ENCODE data around the gene CACNG4.

The CACNG4 gene

DNA sequence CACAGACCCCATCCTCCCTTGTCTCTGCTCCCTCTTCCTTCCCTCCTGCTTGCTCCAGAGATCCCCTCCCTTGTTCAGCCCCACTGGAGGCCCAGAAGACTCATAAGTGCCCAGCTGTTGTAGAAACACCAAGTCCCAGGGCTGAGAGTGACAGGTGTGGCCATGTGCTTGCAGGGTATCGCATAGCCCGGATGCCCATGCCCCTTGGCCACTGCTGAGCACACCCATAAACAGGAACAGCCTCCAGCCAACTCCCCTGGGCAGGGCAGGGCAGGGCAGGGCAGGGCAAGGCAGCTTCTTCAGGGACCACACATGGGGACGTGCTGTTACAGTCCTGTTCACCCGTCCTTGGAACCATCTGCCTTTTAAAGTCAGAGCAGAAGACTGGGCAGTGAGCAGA, 81.9 kb downstream of the CACNG4 start:
- H3K27me3 ChIP-seq (ENCODE audit: control insufficient read depth in 1 of 2, insufficient read depth in 2 of 2, low read length in 2 of 2), result no peaks in the 10 kb centered on the region
- H3K4me3 ChIP-seq (ENCODE audit: low read depth in 1 of 2, low read length in 2 of 2), result no peak overlapping the region
- H3K4me1 ChIP-seq (ENCODE audit: control insufficient read depth in 1 of 2, insufficient read depth in 2 of 2, low read length in 2 of 2), result peaks cover 8 to 9% of the 10 kb centered on the region in 2 donors
- H3K9ac ChIP-seq (ENCODE audit: low read depth in 1 of 2, low read length in 2 of 2), result no peak overlapping the region
- no peak overlapping the region for H3K27ac ChIP-seq (ENCODE audit: low read depth, low read length)
- no peaks in the 10 kb centered on the region for H3K36me3 ChIP-seq (ENCODE audit: control insufficient read depth in 1 of 2, insufficient read depth in 2 of 2, low read length in 2 of 2)
- H3K9me3 ChIP-seq (ENCODE audit: control insufficient read depth in 1 of 2, low read length in 2 of 2), result peaks cover 7 to 19% of the 10 kb centered on the region in 2 donors

DNA sequence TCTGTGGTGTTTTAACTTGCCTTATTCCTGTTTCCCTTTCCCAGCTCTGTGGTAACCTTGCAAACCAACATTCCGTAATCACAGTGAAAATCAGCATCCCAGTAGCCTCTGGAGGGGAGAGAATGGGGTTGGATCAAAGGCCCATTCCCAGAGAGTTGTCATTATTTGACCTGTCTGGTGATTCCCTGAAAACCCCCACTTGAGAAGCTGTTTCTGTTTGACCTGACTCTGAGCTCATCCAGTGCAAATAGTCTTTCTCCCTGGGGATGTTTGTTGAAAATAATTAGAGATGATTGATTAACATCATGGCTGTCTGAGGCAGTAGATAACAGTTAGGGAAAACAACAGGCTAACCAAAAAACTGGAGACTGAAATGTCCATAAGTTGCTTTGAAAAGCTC, 82.9 kb downstream of the CACNG4 start:
- H3K4me3 ChIP-seq (ENCODE audit: low read depth in 1 of 2, low read length in 2 of 2), result no peak overlapping the region
- H3K4me1 ChIP-seq (ENCODE audit: control insufficient read depth in 1 of 2, insufficient read depth in 2 of 2, low read length in 2 of 2), result peaks cover 1 to 9% of the 10 kb centered on the region in 2 donors
- H3K27me3 ChIP-seq (ENCODE audit: control insufficient read depth in 1 of 2, insufficient read depth in 2 of 2, low read length in 2 of 2), result no peaks in the 10 kb centered on the region
- H3K36me3 ChIP-seq (ENCODE audit: control insufficient read depth in 1 of 2, insufficient read depth in 2 of 2, low read length in 2 of 2), result no peaks in the 10 kb centered on the region
- no peak overlapping the region for H3K27ac ChIP-seq (ENCODE audit: low read depth, low read length)
- H3K9me3 ChIP-seq (ENCODE audit: control insufficient read depth in 1 of 2, low read length in 2 of 2), result peaks cover 7 to 19% of the 10 kb centered on the region in 2 donors
- no peak overlapping the region for H3K9ac ChIP-seq (ENCODE audit: low read depth in 1 of 2, low read length in 2 of 2)

DNA sequence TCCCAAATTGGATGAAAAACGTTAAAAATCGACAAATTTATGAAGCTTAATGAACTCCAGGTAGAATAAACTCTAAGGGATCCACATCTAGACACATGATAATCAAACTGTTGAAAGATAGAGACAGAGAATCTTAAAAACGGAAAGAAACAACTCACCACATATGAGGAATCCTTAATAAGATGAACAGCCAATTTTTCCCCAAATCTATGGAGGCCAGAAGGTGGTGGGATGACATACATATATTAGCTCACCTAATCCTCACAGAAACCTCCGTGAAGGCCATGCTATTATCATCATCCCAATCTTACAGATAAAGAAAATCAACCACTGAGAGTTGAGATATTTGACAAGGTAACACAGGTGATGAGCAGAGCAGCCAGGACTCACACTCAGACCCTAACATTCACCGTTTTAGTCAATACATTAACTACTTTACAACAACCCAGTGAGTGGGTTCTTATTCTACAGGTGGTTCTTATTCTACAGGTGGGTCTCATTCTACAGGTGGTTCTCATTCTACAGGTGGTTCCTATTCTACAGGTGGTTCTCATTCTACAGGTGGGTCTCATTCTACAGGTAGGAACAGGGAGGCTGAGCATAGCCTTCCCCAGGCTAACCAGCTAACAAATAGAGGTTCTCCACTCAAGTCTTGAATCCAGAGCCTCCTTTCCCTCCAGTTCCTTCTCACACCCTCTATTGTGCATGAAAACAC, 84.7 kb downstream of the CACNG4 start:
- H3K9ac ChIP-seq (ENCODE audit: low read depth in 1 of 2, low read length in 2 of 2), result no peak overlapping the region
- no peaks in the 10 kb centered on the region for H3K27me3 ChIP-seq (ENCODE audit: control insufficient read depth in 1 of 2, insufficient read depth in 2 of 2, low read length in 2 of 2)
- H3K4me1 ChIP-seq (ENCODE audit: control insufficient read depth in 1 of 2, insufficient read depth in 2 of 2, low read length in 2 of 2), result peaks cover 0 to 9% of the 10 kb centered on the region in 2 donors
- no peaks in the 10 kb centered on the region for H3K36me3 ChIP-seq (ENCODE audit: control insufficient read depth in 1 of 2, insufficient read depth in 2 of 2, low read length in 2 of 2)
- H3K4me3 ChIP-seq (ENCODE audit: low read depth in 1 of 2, low read length in 2 of 2), result no peak overlapping the region
- H3K9me3 ChIP-seq (ENCODE audit: control insufficient read depth in 1 of 2, low read length in 2 of 2), result peaks cover 7 to 19% of the 10 kb centered on the region in 2 donors
- H3K27ac ChIP-seq (ENCODE audit: low read depth, low read length), result no peak overlapping the region

DNA sequence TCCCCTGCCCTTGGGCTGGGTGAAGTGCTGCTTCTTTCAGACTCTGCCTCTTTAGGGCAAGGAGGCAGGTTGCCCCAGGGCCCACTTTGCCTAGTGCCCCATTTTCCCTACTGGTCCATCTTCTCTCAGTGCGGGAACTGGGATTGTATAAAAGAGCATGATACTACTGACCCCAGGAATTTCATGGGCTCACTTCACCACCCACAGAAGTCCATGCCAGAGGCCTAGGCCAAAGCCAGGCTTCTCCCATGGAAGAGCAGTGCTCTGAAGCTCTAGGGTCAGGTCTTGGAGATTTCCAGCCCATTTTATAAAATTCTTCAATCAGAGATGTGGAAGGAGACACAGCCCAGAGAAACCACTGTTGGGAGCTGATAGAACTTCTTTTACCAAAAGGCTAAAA, 85.6 kb downstream of the CACNG4 start:
- peaks cover 7 to 19% of the 10 kb centered on the region in 2 donors for H3K9me3 ChIP-seq (ENCODE audit: control insufficient read depth in 1 of 2, low read length in 2 of 2)
- H3K4me3 ChIP-seq (ENCODE audit: low read depth in 1 of 2, low read length in 2 of 2), result no peak overlapping the region
- no peaks in the 10 kb centered on the region for H3K36me3 ChIP-seq (ENCODE audit: control insufficient read depth in 1 of 2, insufficient read depth in 2 of 2, low read length in 2 of 2)
- H3K9ac ChIP-seq (ENCODE audit: low read depth in 1 of 2, low read length in 2 of 2), result no peak overlapping the region
- H3K27me3 ChIP-seq (ENCODE audit: control insufficient read depth in 1 of 2, insufficient read depth in 2 of 2, low read length in 2 of 2), result no peaks in the 10 kb centered on the region
- H3K4me1 ChIP-seq (ENCODE audit: control insufficient read depth in 1 of 2, insufficient read depth in 2 of 2, low read length in 2 of 2), result peaks cover 0 to 9% of the 10 kb centered on the region in 2 donors
- no peak overlapping the region for H3K27ac ChIP-seq (ENCODE audit: low read depth, low read length)

DNA sequence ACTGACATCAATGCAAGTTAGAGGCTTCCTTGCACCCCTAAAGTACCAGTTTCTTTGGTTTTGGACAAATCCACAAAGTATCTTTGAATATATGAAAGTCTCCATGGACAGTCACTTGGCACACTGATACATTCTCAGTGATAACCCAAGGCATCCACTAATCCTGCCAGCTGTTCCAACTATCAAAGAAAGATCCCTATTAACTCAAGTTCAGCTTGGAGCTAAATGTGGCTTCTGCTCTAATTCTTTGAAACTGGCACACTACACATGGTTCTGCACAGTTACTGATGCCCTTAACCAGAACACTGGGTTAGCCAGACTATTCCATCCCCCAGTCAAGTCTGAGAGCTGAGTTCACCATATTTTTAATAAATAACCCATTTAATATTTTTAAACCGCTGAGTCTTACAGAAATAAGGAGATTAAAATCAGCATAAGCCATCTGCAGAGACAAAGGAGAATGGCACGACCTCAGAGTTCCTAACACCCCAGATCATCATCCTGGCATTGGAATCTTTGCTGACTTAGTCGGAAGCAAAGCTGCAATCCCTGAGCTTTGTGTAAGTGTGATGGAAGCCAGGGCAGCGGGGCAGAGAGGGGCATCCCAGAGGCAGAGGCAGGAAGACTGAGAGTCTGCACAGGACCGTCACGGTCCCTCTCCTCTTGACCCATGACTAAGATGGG, 86.1 kb downstream of the CACNG4 start:
- H3K27me3 ChIP-seq (ENCODE audit: control insufficient read depth in 1 of 2, insufficient read depth in 2 of 2, low read length in 2 of 2), result no peaks in the 10 kb centered on the region
- H3K9ac ChIP-seq (ENCODE audit: low read depth in 1 of 2, low read length in 2 of 2), result no peak overlapping the region
- H3K9me3 ChIP-seq (ENCODE audit: control insufficient read depth in 1 of 2, low read length in 2 of 2), result peaks cover 7 to 19% of the 10 kb centered on the region in 2 donors
- no peak overlapping the region for H3K27ac ChIP-seq (ENCODE audit: low read depth, low read length)
- H3K36me3 ChIP-seq (ENCODE audit: control insufficient read depth in 1 of 2, insufficient read depth in 2 of 2, low read length in 2 of 2), result no peaks in the 10 kb centered on the region
- peaks cover 0 to 9% of the 10 kb centered on the region in 2 donors for H3K4me1 ChIP-seq (ENCODE audit: control insufficient read depth in 1 of 2, insufficient read depth in 2 of 2, low read length in 2 of 2)
- H3K4me3 ChIP-seq (ENCODE audit: low read depth in 1 of 2, low read length in 2 of 2), result no peak overlapping the region

DNA sequence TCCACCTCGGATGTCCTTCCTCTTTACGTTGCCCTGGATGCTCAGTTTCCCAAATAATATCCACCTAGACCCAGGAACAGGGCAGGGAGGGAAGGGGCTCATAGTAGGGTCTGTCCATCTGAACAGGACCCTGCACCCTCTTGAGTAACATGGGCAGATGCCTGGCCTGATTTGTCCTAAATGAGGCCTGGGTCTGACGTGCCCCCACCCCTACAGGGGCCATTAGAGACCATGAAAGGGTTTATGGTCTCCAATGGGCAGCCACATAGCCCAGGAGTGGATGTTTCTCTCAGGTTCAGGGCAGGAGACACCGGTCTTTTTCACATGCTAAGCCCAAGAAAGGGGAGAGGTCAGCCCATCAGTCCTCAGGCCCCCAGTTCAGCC, 86.6 kb downstream of the CACNG4 start:
- peaks cover 0 to 7% of the 10 kb centered on the region in 2 donors for H3K4me1 ChIP-seq (ENCODE audit: control insufficient read depth in 1 of 2, insufficient read depth in 2 of 2, low read length in 2 of 2)
- H3K9me3 ChIP-seq (ENCODE audit: control insufficient read depth in 1 of 2, low read length in 2 of 2), result peaks cover 7 to 19% of the 10 kb centered on the region in 2 donors
- H3K27ac ChIP-seq (ENCODE audit: low read depth, low read length), result no peak overlapping the region
- H3K9ac ChIP-seq (ENCODE audit: low read depth in 1 of 2, low read length in 2 of 2), result no peak overlapping the region
- no peaks in the 10 kb centered on the region for H3K36me3 ChIP-seq (ENCODE audit: control insufficient read depth in 1 of 2, insufficient read depth in 2 of 2, low read length in 2 of 2)
- H3K27me3 ChIP-seq (ENCODE audit: control insufficient read depth in 1 of 2, insufficient read depth in 2 of 2, low read length in 2 of 2), result no peaks in the 10 kb centered on the region
- no peak overlapping the region for H3K4me3 ChIP-seq (ENCODE audit: low read depth in 1 of 2, low read length in 2 of 2)

DNA sequence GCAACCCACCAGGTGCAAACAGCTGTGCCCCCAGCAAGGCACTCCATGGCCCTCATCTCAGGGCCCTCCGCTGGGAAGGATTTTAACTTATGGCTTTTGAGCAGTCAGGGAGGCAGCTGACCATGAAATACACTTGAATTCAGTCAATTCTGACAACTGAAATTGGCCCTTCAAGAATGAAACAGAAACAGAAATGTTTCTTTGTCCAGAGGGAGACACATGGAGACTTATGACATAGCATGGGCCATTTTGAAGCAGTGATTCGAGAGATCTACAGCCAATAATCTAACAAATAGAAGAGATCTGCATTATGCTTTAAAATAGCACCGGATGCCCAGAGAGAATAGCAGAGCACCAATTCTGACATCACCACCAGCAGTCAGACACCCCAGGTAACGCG, 87.3 kb downstream of the CACNG4 start:
- H3K4me3 ChIP-seq (ENCODE audit: low read depth in 1 of 2, low read length in 2 of 2), result no peak overlapping the region
- no peak overlapping the region for H3K27ac ChIP-seq (ENCODE audit: low read depth, low read length)
- peaks cover 0 to under 1% of the 10 kb centered on the region in 2 donors for H3K4me1 ChIP-seq (ENCODE audit: control insufficient read depth in 1 of 2, insufficient read depth in 2 of 2, low read length in 2 of 2)
- no peaks in the 10 kb centered on the region for H3K27me3 ChIP-seq (ENCODE audit: control insufficient read depth in 1 of 2, insufficient read depth in 2 of 2, low read length in 2 of 2)
- no peaks in the 10 kb centered on the region for H3K36me3 ChIP-seq (ENCODE audit: control insufficient read depth in 1 of 2, insufficient read depth in 2 of 2, low read length in 2 of 2)
- no peak overlapping the region for H3K9ac ChIP-seq (ENCODE audit: low read depth in 1 of 2, low read length in 2 of 2)
- peaks cover 7 to 19% of the 10 kb centered on the region in 2 donors for H3K9me3 ChIP-seq (ENCODE audit: control insufficient read depth in 1 of 2, low read length in 2 of 2)

DNA sequence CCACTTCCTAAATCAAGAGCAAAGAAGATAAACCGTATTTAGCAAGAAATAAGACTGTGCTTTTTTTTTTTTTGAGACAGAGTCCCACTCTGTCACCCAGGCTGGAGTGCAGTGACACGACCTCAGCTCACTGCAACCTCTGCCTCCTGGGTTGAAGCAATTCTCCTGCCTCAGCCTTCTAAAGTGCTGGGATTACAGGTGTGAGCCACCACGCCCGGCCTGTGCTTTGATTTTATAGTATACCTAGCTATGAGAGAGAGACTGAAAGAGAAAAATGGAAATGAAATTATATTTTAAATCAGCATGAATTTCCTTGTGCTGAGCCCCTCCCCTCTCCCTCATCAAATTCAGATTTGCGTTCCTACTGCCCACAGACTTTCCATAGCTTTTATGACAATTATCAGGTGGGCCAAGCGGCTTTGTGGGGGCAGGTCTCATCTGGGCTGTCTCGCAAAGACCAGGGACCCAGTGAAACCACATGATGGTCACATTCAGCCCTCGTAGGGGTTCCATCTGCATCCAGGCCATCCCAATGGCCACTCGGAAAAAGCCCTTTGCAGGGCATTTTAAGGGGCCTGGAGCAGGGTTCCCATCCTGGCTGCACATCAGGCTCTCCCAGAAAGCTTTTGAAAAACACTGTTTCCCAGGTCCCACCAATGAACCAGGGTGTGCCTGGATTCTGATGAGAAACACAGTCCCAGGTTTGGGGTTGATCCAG, 88.4 kb downstream of the CACNG4 start:
- Histone ChIP-seq H3K27ac (ENCODE audit: low read depth, low read length) (no peak overlapping the region), H3K36me3 (ENCODE audit: control insufficient read depth in 1 of 2, insufficient read depth in 2 of 2, low read length in 2 of 2) (no peaks in the 10 kb centered on the region), H3K4me3 (ENCODE audit: low read depth in 1 of 2, low read length in 2 of 2) (no peak overlapping the region), H3K9ac (ENCODE audit: low read depth in 1 of 2, low read length in 2 of 2) (no peak overlapping the region), H3K4me1 (ENCODE audit: control insufficient read depth in 1 of 2, insufficient read depth in 2 of 2, low read length in 2 of 2) (no peaks in the 10 kb centered on the region), H3K9me3 (ENCODE audit: control insufficient read depth in 1 of 2, low read length in 2 of 2) (peaks cover 5 to 13% of the 10 kb centered on the region in 2 donors), H3K27me3 (ENCODE audit: control insufficient read depth in 1 of 2, insufficient read depth in 2 of 2, low read length in 2 of 2) (no peaks in the 10 kb centered on the region)

DNA sequence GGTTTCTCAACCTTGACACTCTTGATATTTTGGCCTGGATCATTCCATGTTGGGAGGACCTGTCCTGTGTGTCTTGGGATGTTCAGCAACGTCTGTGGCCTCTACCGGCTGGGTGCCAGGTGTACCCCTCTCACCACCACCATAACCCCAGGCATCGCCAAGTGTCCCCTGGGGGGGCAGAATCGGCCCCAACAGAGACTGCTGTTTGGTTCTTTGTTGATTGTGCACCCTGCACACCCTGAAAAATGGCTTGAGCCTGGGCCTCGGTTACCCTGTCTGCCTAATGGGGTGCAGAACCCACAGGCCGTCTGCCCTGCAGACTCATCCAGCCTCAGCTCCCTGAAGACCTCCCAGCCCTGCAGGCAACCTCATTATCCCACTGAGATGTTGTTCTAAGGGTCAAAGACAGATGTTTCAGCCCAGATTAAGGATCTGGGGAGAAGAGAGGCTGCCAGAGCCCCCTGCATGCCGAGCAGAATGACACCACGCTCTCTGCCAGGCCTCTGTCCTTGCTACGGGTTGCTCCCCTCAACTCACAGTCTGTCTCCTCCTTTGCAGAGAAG, 89.0 kb downstream of the CACNG4 start:
- H3K36me3 ChIP-seq (ENCODE audit: control insufficient read depth in 1 of 2, insufficient read depth in 2 of 2, low read length in 2 of 2), result no peaks in the 10 kb centered on the region
- no peak overlapping the region for H3K4me3 ChIP-seq (ENCODE audit: low read depth in 1 of 2, low read length in 2 of 2)
- H3K9ac ChIP-seq (ENCODE audit: low read depth in 1 of 2, low read length in 2 of 2), result no peak overlapping the region
- no peaks in the 10 kb centered on the region for H3K27me3 ChIP-seq (ENCODE audit: control insufficient read depth in 1 of 2, insufficient read depth in 2 of 2, low read length in 2 of 2)
- H3K9me3 ChIP-seq (ENCODE audit: control insufficient read depth in 1 of 2, low read length in 2 of 2), result peaks cover 3 to 12% of the 10 kb centered on the region in 2 donors
- H3K4me1 ChIP-seq (ENCODE audit: control insufficient read depth in 1 of 2, insufficient read depth in 2 of 2, low read length in 2 of 2), result no peaks in the 10 kb centered on the region
- no peak overlapping the region for H3K27ac ChIP-seq (ENCODE audit: low read depth, low read length)
